OCI-LY7 (cell line): ENCODE results near the gene BDH1. TPM values are rescaled to one million over a fixed set of nuclear protein-coding genes. Genes with fewer than 3 reads are reported as not detected.

Experiments used
- BruUV-seq: library from RNA; stranded (reverse); fragments of 400-500 nt; replicated peaks from 2 replicates; lab custom pipeline; 2021; lab: Mats Ljungman, UMichigan
- CTCF ChIA-PET: fragments of 300-600 bp; sonication (Branson Sonifier 250); formaldehyde crosslinking; loops from one replicate; lab custom pipeline; 2022; ENCODE audit warnings: antibody characterized with exemption; ENCODE audit not compliant: unreplicated experiment; lab: Charles Lee
- POLR2A ChIA-PET: fragments of 300-600 bp; sonication (Branson Sonifier 250); formaldehyde crosslinking; loops from one replicate; lab custom pipeline; 2022; ENCODE audit warnings: antibody characterized with exemption; lab: Charles Lee
- DNase-seq: peaks from one replicate; pipeline ENCODE4 v3.0.0-alpha.2; 2015; ENCODE audit warnings: low spot score
- H2AFZ ChIP-seq: fragments of 200-600 bp; sonication (generic), shearing (Covaris generic); 2 replicates; pipeline ENCODE4 v1.6.1; 2014; ENCODE audit warnings: mild to moderate bottlenecking, antibody characterized with exemption, low read length, moderate library complexity
- H3K27ac ChIP-seq: fragments of 200-600 bp; sonication (generic); 2 replicates; pipeline ENCODE4 v1.5.1; 2014; ENCODE audit warnings: mixed run types, low read depth, mild to moderate bottlenecking, moderate library complexity, low read length, inconsistent platforms; ENCODE audit not compliant: poor library complexity, severe bottlenecking
- H3K36me3 ChIP-seq: fragments of 200-600 bp; sonication (generic); 2 replicates; pipeline ENCODE4 v1.6.1; 2014; ENCODE audit warnings: mild to moderate bottlenecking, antibody characterized with exemption, low read length, moderate library complexity, mixed read lengths; ENCODE audit not compliant: insufficient read depth
- H3K4me1 ChIP-seq: fragments of 200-600 bp; sonication (generic); 2 replicates; pipeline ENCODE4 v1.5.1; 2014; ENCODE audit warnings: mild to moderate bottlenecking, low read length; ENCODE audit not compliant: insufficient read depth, poor library complexity, severe bottlenecking
- H3K4me2 ChIP-seq: fragments of 200-600 bp; sonication (generic); 2 replicates; pipeline ENCODE4 v1.6.1; 2014; ENCODE audit warnings: mild to moderate bottlenecking, low read length
- H3K4me3 ChIP-seq: fragments of 200-600 bp; sonication (generic); 2 replicates; pipeline ENCODE4 v1.5.1; 2014; ENCODE audit warnings: mild to moderate bottlenecking, low read depth, low read length; ENCODE audit not compliant: poor library complexity, severe bottlenecking
- H3K79me2 ChIP-seq: fragments of 200-600 bp; sonication (generic); 2 replicates; pipeline ENCODE4 v1.6.1; 2016; ENCODE audit warnings: low read depth, mild to moderate bottlenecking, low read length, moderate library complexity, mixed read lengths; ENCODE audit not compliant: insufficient read depth
- H3K9me2 ChIP-seq: fragments of 200-600 bp; sonication (generic); 2 replicates; pipeline ENCODE4 v1.6.1; 2016; ENCODE audit warnings: mild to moderate bottlenecking, low read length, mixed read lengths; ENCODE audit not compliant: insufficient read depth
- H3K9me3 ChIP-seq: fragments of 200-600 bp; sonication (generic); 2 replicates; pipeline ENCODE4 v1.6.1; 2014; ENCODE audit warnings: mild to moderate bottlenecking, mixed run types, low read length, mixed read lengths
- H4K20me1 ChIP-seq: fragments of 200-600 bp; sonication (generic); 2 replicates; pipeline ENCODE4 v1.6.1; 2014; ENCODE audit warnings: mild to moderate bottlenecking, antibody characterized with exemption, low read length, moderate library complexity, mixed read lengths; ENCODE audit not compliant: insufficient read depth
- CTCF ChIP-seq: fragments of 200-600 bp; sonication (generic); conservative IDR thresholded peaks from 2 replicates; pipeline ENCODE4 v1.5.1; 2014; ENCODE audit warnings: mild to moderate bottlenecking, antibody characterized with exemption, low read length, moderate library complexity, mixed read lengths
- EZH2phosphoT487 ChIP-seq: fragments of 200-600 bp; sonication (generic); IDR thresholded peaks from 2 replicates; pipeline ENCODE4 v1.6.1; 2018; ENCODE audit warnings: low read depth, borderline replicate concordance, mild to moderate bottlenecking, mixed run types, antibody characterized with exemption, low read length, moderate library complexity, mixed read lengths
- intact Hi-C: fragments of 100-400 bp; cut with micrococcal nuclease; formaldehyde crosslinking; loops from one replicate; pipeline ENCODE4 v1.10.0; 2022; ENCODE audit not compliant: unreplicated experiment
- total RNA-seq, 2 experiments: library from RNA; depleted of rRNA in 1 of 2; stranded (reverse); fragments of >200 nt in 1 of 2; shearing (Covaris generic) in 1 of 2; gene quantifications; 2 replicates each; pipeline ENCODE4 v1.2.3, GENCODE V29; 2014 to 2022

Gene BDH1
- total RNA-seq, 2 experiments from 2014 or later = 14.1 to 14.5 TPM

GRCh38 chr3:197496746-197497125 is 59.0 kb downstream of the BDH1 start:
- Histone ChIP-seq H3K4me2 (no peak overlapping the region), H3K79me2 (no peaks in the 10 kb centered on the region), H4K20me1 (no peaks in the 10 kb centered on the region), H3K9me3 (peaks cover 10% of the 10 kb centered on the region; the same call in 1 of the 2 replicates), H3K27ac (no peak overlapping the region), H2AFZ (no peak overlapping the region), H3K36me3 (no peaks in the 10 kb centered on the region), H3K4me3 (no peak overlapping the region), H3K4me1 (no peaks in the 10 kb centered on the region), H3K9me2 (no peaks in the 10 kb centered on the region)
- TF ChIP-seq CTCF (no peak), EZH2phosphoT487 (no peak)
- POLR2A ChIA-PET = no interaction called here
- BruUV-seq = no TSS peak
- DNase-seq = no peak
- CTCF ChIA-PET = no interaction called here
- intact Hi-C loops = no loop called here

GRCh38 chr3:197495999-197496745 is 59.6 kb downstream of the BDH1 start:
- POLR2A ChIA-PET = no interaction called here
- Histone ChIP-seq H3K79me2 (no peaks in the 10 kb centered on the region), H2AFZ (no peak overlapping the region), H3K36me3 (no peaks in the 10 kb centered on the region), H3K9me3 (peaks cover 4% of the 10 kb centered on the region; the same call in 1 of the 2 replicates), H3K4me3 (no peak overlapping the region), H3K4me2 (no peak overlapping the region), H4K20me1 (no peaks in the 10 kb centered on the region), H3K27ac (no peak overlapping the region), H3K4me1 (no peaks in the 10 kb centered on the region), H3K9me2 (no peaks in the 10 kb centered on the region)
- CTCF ChIA-PET = no interaction called here
- no TSS peak for BruUV-seq
- TF ChIP-seq EZH2phosphoT487 (no peak), CTCF (no peak)
- intact Hi-C loops = no loop called here
- no peak for DNase-seq

GRCh38 chr3:197495499-197495898 is 60.3 kb downstream of the BDH1 start:
- ChIA-PET CTCF (no interaction called here), POLR2A (no interaction called here)
- Histone ChIP-seq H3K4me1 (no peaks in the 10 kb centered on the region), H2AFZ (no peak overlapping the region), H4K20me1 (no peaks in the 10 kb centered on the region), H3K4me2 (no peak overlapping the region), H3K27ac (no peak overlapping the region), H3K9me2 (no peaks in the 10 kb centered on the region), H3K9me3 (no peaks in the 10 kb centered on the region), H3K4me3 (no peak overlapping the region), H3K36me3 (no peaks in the 10 kb centered on the region), H3K79me2 (no peaks in the 10 kb centered on the region)
- no peak for DNase-seq
- no TSS peak for BruUV-seq
- TF ChIP-seq EZH2phosphoT487 = no peak
- no peak for TF ChIP-seq CTCF
- intact Hi-C loops = no loop called here
